Mammary epithelial cell (primary cell): ENCODE measurements around the gene TRIO.

Experiments
- EZH2 ChIP-seq: IDR thresholded peaks from 2 replicates; pipeline ENCODE4 v1.6.1; 2012; ENCODE audit warnings: low read length, inconsistent platforms, borderline replicate concordance
- TF ChIP-seq, protein P1 (sequence below), 2 donors: IDR thresholded peaks in 1 of 2; conservative IDR thresholded peaks in 1 of 2; 2 replicates each; pipeline ENCODE4 v1.5.1; 2011 to 2012; ENCODE audit warnings: inconsistent platforms in 2 of 2, low read length in 2 of 2, mild to moderate bottlenecking in 2 of 2, control low read depth in 1 of 2, low read depth in 1 of 2; ENCODE audit not compliant: insufficient read depth in 1 of 2; ENCODE audit errors: extremely low read depth in 1 of 2

DNA sequence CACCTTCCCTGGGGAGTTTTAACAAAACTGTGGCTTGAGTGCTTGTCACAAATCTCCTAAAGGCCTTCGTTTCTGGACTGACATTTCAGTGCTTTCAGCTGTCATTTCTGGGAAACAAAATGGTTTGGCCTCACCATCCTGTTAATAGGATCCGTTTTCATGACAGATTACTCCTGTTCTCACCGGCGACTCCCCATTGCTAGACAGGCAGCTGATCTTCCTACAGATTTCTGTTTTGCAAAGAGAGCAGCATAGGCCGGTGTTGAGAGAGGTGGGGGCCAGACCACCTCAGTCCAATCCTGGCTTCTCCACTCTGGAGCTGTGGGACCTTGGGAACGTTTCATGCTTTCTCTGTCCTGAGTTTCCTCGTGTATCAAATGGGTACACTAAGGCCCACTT is 363.0 kb downstream of the TRIO start:
- TF ChIP-seq, protein P1, sequence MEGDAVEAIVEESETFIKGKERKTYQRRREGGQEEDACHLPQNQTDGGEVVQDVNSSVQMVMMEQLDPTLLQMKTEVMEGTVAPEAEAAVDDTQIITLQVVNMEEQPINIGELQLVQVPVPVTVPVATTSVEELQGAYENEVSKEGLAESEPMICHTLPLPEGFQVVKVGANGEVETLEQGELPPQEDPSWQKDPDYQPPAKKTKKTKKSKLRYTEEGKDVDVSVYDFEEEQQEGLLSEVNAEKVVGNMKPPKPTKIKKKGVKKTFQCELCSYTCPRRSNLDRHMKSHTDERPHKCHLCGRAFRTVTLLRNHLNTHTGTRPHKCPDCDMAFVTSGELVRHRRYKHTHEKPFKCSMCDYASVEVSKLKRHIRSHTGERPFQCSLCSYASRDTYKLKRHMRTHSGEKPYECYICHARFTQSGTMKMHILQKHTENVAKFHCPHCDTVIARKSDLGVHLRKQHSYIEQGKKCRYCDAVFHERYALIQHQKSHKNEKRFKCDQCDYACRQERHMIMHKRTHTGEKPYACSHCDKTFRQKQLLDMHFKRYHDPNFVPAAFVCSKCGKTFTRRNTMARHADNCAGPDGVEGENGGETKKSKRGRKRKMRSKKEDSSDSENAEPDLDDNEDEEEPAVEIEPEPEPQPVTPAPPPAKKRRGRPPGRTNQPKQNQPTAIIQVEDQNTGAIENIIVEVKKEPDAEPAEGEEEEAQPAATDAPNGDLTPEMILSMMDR (conservative IDR thresholded peaks at IDR 0.05 in 1 of 2, IDR thresholded peaks at IDR 0.05 in 1 of 2; ENCODE audit: extremely low read depth in 1 of 2, insufficient read depth in 1 of 2, low read depth in 1 of 2, low read length in 2 of 2) = no peak
- no peak for TF ChIP-seq EZH2
